Measurements from ENCODE around the gene NFAT5.
A peak's percentile ranks its signal among the peaks of the same experiment; 100 is the strongest.
"Not testable (repeated sequence)": the region's sequence is repeated elsewhere in the genome, so short reads cannot be mapped to it uniquely, and the experiment has no call there.

Gene NFAT5

GRCh38 chr16:69555867-69556266 lies 9.9 kb upstream of the NFAT5 start:
- no peak for DNase-seq

- DNase-seq = no peak
Measured at GRCh38 chr16:69559164-69559563, 6.6 kb upstream of the NFAT5 start.

DNA sequence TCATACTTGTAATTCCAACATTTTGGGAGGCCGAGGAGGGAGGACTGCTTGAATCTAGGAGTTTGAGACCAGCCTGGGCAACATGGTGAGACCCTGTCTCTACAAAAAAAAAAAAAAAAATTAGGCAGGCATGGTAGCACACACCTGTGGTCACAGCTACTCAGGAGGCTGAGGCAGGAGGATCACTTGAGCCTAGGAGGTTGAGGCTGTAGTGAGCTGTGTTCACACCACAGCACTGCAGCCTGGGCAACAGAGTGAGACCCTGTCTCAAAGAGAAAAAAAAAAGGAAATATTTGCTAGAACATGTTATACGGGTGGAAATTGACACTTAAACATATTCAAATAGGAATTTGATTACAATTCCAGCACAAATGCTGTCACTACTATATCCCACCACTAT lies 4.4 kb upstream of the NFAT5 start:
- not testable (repeated sequence) for DNase-seq

DNA sequence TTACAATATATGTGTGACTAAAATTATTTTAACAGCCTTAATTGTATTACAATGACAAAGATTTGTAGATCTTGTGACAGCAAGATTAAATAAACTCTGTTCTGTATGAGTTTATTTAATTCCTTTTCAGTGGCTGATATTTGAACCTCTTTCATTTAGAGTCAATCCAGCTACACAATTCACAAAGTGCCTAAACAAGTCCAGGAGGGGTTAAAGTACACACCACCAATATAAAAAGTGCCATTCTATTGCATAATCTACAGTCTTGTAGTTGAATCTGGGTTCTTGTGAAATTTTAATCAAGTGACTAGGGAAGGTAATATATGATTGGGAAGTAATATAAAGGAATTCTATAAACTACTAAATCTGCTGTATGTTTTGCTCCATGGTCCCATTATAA lies 3.9 kb upstream of the NFAT5 start:
- DNase-seq = no peak

GRCh38 chr16:69562813-69563212 lies 3.0 kb upstream of the NFAT5 start:
- DNase-seq = no peak

- DNase-seq = peak; percentile 54
Measured at GRCh38 chr16:69563605-69564580, 1.9 kb upstream of the NFAT5 start.

DNA sequence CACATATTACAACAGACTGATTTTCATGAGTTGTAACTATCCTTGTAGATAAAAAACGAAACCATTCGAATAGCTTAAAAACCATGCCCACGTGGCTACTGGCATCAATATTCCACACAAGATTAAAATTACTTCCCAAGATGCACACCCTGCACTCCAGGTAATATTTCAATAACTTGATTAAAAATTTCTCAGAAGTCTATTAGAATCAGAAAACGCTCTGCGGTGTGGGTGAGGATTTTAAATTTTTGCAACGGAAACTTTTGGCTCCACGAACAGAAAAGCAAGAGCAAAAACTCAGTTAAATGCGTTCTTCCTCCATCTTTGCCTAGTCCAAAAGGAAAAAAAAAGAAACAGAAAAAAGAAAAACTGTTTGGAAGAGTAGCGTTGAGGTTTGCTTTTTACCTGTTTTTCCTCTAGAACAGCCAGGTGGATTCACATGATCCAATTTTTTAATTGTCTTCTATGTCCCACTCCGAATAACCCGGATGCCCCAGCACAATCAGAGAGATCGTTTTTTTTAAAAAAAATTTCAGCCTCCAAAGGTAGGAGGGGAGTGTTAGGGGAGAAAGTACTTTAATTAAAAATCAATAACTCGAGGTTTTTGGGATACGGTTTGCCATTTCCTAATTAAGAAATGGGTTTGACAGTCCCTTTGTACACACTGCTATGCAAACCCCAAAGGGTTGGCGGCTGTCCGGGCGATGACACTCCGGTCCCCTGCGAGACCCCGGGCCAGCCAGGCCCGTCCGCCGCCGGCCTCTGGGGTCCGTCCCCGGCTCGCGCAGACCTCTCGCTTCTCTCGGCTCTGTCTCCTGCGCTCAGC lies 708 bp upstream of the NFAT5 start:
- DNase-seq = peak; percentile 9

DNA sequence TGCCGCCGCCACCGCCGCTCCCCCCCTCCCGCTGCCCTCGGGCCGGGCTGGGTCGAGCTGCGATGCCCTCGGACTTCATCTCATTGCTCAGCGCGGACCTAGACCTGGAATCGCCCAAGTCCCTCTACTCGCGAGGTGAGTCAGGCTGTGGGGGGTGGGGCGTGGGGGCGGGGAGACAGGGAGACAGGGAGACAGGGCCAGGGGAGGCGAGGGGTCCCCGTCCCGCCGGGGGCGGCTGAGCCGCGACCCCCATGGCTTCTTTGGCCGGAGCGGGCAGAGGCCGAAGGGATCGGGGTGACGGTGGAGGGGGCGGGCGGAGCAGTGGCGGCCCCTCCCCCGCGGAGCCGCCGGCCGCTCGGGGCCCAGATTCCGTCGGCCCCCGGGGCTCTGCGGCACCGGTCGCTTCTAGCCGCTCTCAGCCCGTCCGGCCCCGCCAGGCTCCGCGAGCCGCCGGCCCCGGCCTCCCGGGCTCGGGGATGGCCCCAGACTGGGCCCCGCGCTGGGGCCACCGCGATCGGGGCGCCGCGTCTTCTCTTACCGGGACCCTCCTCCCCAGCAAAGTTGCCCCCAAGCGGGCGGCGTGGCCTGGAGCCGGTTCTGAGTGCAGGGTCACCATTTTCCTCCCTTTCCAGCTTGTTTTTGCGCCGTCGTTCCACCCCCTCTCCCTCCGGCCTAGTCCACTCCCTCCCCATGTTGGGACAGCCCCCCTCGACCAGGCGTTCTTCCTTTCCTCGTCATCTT lies 644 bp downstream of the NFAT5 start:
- peak; percentile 82 for DNase-seq

DNA sequence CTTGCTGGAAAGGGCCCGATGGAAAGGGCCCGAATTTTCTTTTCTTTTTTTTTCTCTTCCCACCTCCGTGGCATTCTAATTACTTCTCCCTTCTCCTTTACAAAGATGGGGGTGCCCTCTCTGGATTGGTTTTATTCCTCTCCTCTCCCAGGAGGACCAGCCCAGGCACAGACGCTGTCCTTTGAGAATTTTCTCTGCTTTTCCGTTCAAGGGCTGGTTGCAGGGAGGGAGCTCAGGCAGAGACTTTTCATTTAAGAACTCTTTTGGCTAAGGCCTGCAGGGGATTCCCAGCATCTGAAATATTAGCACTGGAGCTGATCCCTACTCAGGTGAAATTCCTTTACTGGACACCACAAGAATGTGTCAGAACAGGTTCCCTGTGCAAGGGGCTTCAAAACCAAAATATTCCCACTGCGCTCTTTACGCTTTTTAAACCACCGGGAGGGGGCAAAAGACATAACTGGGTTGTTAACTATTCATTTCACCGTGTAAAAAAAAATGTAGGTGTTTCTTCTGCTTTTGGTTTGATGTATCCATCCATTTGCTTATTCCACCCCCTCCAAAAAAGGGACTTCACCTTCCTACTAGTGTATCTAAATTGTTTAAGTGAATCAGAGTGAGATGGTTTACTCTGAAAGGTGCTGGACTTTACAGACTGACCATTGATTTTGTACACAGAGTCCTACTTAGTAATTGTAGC lies 1.4 kb downstream of the NFAT5 start:
- DNase-seq = peak; percentile 7

GRCh38 chr16:69568676-69569075 lies 2.9 kb downstream of the NFAT5 start:
- no peak for DNase-seq

GRCh38 chr16:69578771-69579170 lies 13.0 kb downstream of the NFAT5 start:
- DNase-seq = not testable (repeated sequence)

- no peak for DNase-seq
Measured at GRCh38 chr16:69579783-69580481, 14.2 kb downstream of the NFAT5 start.

DNA sequence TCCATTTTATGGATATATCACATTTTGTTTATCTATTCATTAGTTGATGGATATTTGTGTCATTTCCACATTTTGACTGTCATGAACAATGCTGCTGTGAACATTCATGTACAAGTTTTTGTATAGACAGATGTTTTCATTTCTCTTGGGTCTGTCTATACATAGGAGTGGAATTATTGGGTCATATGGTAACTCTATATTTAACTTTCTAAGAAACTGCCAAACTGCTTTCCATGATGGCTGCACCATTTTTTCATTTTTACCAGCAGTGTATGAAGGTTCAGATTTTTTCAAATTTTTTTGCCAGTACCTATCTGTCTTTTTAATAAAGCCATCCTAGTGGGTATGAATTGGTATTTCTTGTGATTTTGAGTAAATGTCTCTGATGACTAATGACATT lies 15.5 kb downstream of the NFAT5 start:
- no peak for DNase-seq

DNA sequence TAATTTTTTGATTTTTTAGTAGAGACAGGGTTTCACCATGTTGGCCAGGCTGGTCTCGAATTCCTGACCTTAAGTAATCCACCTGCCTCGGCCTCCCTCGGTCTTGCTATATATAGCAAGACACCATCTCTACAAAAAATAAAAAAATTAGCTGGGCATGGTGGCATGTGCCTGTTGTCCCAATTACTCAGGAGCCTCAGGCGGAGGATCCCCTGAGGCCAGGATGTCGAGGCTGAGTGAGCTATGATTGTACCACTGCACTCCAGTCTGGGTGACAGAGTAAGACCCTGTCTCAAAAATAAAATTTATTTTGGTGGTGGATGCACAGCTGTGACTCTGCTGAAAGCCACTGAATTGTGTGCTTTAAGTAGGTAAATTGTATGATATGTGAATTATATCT lies 18.7 kb downstream of the NFAT5 start:
- not testable (repeated sequence) for DNase-seq

- DNase-seq = no peak
Measured at GRCh38 chr16:69589434-69590269, 23.9 kb downstream of the NFAT5 start.

DNA sequence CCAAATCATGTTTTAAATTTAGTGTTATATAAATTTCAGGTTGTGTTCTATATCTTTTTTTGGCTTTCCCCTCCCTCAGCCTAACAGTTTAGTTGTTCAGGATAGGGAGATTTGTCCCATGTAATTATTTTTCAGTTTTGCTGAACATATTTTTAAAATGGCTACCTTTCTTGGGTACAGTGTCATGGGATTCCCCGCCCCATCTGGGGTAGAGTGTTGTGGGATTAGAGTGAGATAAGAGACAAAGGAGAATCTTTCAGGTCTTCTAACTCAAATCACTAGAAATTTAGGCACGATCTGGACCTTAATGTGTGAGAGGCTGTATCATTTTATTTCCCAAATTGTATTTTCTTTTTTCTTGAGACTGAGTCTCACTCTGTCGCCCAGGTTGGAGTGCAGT lies 24.8 kb downstream of the NFAT5 start:
- DNase-seq = no peak

- no peak for DNase-seq
Measured at GRCh38 chr16:69593751-69594255, 28.0 kb downstream of the NFAT5 start.

DNA sequence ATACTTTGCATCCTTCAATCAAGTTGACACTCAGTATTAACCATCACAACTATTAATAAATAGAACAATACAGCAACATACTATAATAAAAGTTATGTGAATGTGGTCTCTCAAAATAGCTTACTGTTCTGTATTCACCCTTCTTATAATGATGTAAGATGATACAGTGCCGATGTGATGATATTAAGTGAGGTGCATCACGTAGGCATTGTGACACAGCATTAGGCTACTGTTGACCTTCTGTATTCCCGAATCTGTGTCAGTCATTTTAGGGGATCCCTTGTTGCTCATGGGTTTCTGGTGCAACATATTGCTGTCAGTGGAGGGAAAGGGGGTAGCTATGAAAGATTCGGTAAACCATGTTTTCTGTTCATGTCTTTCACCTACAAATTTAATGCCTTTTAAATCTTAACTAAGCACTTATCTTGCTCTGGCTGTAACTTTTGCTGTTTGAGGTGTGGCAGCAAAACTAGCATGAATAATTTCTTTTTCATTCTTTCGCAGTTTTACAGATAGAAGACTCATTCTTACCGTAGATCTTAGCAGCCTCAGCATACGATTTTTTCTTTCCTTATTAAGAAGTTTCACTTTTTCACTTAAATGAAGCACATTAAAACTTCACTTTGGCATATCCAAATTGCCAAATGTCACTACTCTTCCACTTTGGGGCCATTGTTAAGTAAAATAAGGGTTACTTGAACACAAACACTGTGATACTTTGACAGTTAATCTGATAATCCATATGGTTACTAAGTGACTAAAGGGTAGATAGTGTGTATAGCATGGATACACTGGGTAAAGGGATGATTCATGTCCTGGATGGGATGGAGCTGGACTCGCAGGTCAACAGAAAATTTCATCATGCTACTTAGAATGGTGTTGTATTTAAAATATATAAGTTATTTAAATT lies 29.6 kb downstream of the NFAT5 start:
- DNase-seq = peak; percentile 58

GRCh38 chr16:69596801-69597200 lies 31.0 kb downstream of the NFAT5 start:
- DNase-seq = no peak

Measured in EL (cell line).